Measurements from ENCODE around the gene DIP2C. TPM values are rescaled to one million over a fixed set of nuclear protein-coding genes. Genes with fewer than 3 reads are reported as not detected.

DIP2C gene
- total RNA-seq, 1 donor from 2014 or later, result 18.4 TPM

GRCh38 chr10:381805-382204 lies 307.7 kb downstream of the DIP2C start:
- TF ChIP-seq POLR2AphosphoS5 (IDR thresholded peaks at IDR 0.05; ENCODE audit: insufficient read depth in 1 of 2, low read depth in 1 of 2), result no peak
- TF ChIP-seq, protein P1, sequence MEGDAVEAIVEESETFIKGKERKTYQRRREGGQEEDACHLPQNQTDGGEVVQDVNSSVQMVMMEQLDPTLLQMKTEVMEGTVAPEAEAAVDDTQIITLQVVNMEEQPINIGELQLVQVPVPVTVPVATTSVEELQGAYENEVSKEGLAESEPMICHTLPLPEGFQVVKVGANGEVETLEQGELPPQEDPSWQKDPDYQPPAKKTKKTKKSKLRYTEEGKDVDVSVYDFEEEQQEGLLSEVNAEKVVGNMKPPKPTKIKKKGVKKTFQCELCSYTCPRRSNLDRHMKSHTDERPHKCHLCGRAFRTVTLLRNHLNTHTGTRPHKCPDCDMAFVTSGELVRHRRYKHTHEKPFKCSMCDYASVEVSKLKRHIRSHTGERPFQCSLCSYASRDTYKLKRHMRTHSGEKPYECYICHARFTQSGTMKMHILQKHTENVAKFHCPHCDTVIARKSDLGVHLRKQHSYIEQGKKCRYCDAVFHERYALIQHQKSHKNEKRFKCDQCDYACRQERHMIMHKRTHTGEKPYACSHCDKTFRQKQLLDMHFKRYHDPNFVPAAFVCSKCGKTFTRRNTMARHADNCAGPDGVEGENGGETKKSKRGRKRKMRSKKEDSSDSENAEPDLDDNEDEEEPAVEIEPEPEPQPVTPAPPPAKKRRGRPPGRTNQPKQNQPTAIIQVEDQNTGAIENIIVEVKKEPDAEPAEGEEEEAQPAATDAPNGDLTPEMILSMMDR (IDR thresholded peaks at IDR 0.05), result no peak
- TF ChIP-seq POLR2A (IDR thresholded peaks at IDR 0.05), result no peak
- DNase-seq (ENCODE audit: extremely low spot score in 2 of 2), result no peak

DNA sequence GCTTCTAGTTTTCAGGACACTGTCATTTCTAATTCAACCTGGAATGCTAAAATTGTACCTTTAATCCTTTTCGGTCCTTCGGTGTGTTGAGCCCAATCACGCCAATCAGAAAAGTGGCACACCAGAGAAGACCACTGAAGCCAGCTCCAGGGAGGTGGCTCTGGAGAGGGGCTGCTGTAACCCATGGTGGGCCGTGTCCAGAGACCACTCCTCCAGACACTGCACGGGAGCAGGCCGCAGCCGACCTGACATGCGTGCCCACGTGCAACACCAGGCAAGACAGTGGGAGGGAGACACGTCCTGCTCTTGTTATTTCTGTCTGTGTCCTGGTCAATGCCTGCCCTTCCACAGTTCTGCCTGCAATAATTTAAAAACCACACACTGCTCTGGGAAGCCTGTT lies 308.1 kb downstream of the DIP2C start:
- H3K36me3 ChIP-seq, result peaks cover 0 to 26% of the 10 kb centered on the region in 2 donors
- no peak for TF ChIP-seq POLR2AphosphoS5 (IDR thresholded peaks at IDR 0.05; ENCODE audit: insufficient read depth in 1 of 2, low read depth in 1 of 2)
- TF ChIP-seq POLR2A (IDR thresholded peaks at IDR 0.05), result no peak
- TF ChIP-seq, protein P1 (IDR thresholded peaks at IDR 0.05), result no peak
- no peaks in the 10 kb centered on the region for H3K27me3 ChIP-seq
- no peak for DNase-seq (ENCODE audit: extremely low spot score in 2 of 2)
- H3K27ac ChIP-seq, result no peak overlapping the region
- H3K9me3 ChIP-seq, result no peaks in the 10 kb centered on the region
- no peak overlapping the region for H3K4me3 ChIP-seq
- intact Hi-C loops (cut with DNase I), result no loop called here
- H3K4me1 ChIP-seq, result no peaks in the 10 kb centered on the region

More at GRCh38 chr10:381805-382204, 307.7 kb downstream of the DIP2C start:
- Histone ChIP-seq H3K9me3 (no peaks in the 10 kb centered on the region), H3K27ac (no peak overlapping the region), H3K4me3 (no peak overlapping the region), H3K36me3 (peaks cover 0 to 26% of the 10 kb centered on the region in 2 donors), H3K27me3 (no peaks in the 10 kb centered on the region), H3K4me1 (no peaks in the 10 kb centered on the region)
- intact Hi-C loops (cut with DNase I), result no loop called here

- Histone ChIP-seq H3K9me3 (no peaks in the 10 kb centered on the region), H3K36me3 (peaks cover 0 to 30% of the 10 kb centered on the region in 2 donors), H3K27me3 (no peaks in the 10 kb centered on the region), H3K27ac (no peak overlapping the region), H3K4me1 (no peaks in the 10 kb centered on the region), H3K4me3 (no peak overlapping the region)
- no peak for DNase-seq (ENCODE audit: extremely low spot score in 2 of 2)
- intact Hi-C loops (cut with DNase I), result no loop called here
- TF ChIP-seq POLR2A (IDR thresholded peaks at IDR 0.05), result no peak
- TF ChIP-seq, protein P1 (IDR thresholded peaks at IDR 0.05), result no peak
- TF ChIP-seq POLR2AphosphoS5 (IDR thresholded peaks at IDR 0.05; ENCODE audit: insufficient read depth in 1 of 2, low read depth in 1 of 2), result no peak
These were observed 309.0 kb downstream of the DIP2C start for GRCh38 chr10:380313-380940.

- no peak for DNase-seq (ENCODE audit: extremely low spot score in 2 of 2)
- Histone ChIP-seq H3K9me3 (no peaks in the 10 kb centered on the region), H3K36me3 (peaks cover 0 to 27% of the 10 kb centered on the region in 2 donors), H3K4me3 (no peak overlapping the region), H3K27me3 (no peaks in the 10 kb centered on the region), H3K4me1 (no peaks in the 10 kb centered on the region), H3K27ac (no peak overlapping the region)
- TF ChIP-seq POLR2AphosphoS5 (IDR thresholded peaks at IDR 0.05; ENCODE audit: insufficient read depth in 1 of 2, low read depth in 1 of 2) (no peak), POLR2A (IDR thresholded peaks at IDR 0.05) (no peak)
- TF ChIP-seq, protein P1 (IDR thresholded peaks at IDR 0.05), result no peak
- intact Hi-C loops (cut with DNase I), result no loop called here
These were observed 310.4 kb downstream of the DIP2C start for GRCh38 chr10:378930-379704.
